CD1c-positive myeloid dendritic cell (primary cell): ENCODE measurements around the gene ADGRG6.

ENCODE experiments used
- DNase-seq: peaks from one replicate; pipeline ENCODE4 v3.0.0-alpha.2; 2016; ENCODE audit errors: extremely low spot score

The ADGRG6 gene

GRCh38 chr6:142374965-142375733 is 73.3 kb downstream of the ADGRG6 start:
- no peak for DNase-seq

DNA sequence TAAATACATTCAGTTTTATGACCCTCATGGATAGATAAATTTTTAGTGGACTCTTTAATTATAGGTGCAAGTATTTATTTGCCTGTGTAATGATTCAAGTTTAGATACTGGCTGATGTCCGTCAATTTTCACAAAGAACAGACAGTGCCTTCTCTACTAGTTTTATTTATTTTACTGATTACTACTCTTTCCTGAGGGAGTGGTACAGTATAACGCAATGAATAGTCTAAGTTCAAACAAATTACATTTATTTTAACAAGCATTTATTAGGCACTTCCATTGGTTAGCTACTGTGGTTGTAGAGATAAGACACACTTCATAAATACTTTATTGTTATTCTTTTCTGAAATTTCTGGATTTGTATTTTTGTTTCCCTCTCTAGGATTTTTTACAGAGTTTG is 74.3 kb downstream of the ADGRG6 start:
- no peak for DNase-seq

DNA sequence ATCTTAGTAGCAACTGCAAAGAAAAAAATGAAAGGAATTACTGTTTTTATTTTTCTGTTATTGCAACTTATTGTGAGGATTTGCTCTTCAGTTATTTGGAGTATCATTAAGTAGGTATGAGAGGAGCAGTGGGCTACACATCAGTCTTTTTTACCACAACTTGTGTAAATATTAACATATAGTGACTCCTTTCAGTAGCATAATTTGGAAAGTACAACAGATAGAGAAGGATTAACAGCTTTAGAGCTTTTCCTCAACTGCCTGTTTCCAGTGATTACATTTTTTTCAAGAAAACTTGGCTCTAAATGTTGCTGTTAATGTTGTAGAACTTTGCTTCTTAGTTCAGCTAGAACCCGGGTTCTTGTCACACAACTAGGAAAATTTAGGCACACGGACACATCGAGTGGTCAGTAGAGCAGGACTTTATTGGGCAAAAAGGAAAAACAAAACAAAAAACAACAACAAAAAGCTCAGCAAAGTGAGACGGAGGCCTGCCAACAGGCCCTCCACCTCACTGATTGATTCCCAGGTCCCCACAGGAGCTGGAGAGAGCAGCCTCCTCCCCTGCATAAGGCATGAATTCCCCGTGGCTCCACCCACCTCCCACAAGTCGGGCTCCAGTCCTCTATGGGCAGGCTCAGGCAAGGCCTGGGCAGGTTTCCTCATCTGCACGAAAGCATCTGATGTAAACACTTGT is 75.1 kb downstream of the ADGRG6 start:
- DNase-seq = no peak

DNA sequence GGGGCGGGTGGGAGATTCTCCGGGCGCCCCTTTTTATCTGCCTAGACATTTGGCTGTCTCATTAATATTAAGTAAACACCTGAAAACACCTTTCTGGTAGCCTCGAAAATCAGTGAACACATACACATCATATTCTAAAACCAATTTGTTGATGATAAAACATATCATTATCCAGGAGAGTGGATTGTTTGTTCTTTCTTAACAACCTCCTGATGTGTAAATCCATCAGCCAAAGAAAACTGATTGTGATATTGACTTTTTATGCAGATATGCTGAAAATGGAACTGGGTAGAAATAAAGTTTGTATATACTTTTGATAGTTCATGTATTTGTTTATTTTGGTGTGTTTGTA is 75.7 kb downstream of the ADGRG6 start:
- DNase-seq = no peak

DNA sequence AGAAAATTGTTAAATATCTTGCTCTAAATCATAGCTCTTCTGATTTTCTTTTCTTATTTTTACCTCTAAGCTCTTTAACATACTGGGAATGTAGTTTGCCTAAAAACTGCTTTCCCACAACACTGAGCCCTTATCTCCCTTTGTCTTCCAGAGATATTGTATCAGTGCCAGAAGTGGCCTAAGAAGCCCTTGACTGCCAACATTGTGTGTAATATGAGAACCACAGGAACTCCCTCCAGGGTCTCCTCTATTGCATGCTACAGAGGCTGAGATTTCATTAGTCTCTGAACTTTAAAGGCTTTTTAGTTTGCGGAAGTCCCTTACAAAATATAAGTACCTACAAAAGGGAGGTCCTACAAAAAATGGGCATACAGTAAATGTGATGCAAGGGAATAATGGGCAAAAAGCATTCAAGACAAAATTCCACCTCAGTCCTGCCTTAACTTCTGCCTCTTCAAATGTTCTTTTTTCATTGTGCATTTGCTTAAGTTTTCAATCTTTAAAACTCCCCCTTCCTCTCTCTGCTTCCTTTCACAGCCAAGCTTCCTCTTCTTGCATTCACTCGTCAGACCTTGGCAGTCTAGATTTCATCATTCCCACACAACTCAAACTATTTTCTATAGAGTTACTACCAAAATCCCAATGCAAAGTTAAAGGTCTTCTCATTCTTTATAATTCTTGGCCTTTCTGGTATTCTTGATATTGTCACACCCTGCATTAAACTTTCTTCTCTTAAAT is 76.5 kb downstream of the ADGRG6 start:
- peak; percentile 17 for DNase-seq

GRCh38 chr6:142380626-142381025 is 78.8 kb downstream of the ADGRG6 start:
- peak; percentile 34 for DNase-seq

GRCh38 chr6:142381181-142381580 is 79.4 kb downstream of the ADGRG6 start:
- no peak for DNase-seq

DNA sequence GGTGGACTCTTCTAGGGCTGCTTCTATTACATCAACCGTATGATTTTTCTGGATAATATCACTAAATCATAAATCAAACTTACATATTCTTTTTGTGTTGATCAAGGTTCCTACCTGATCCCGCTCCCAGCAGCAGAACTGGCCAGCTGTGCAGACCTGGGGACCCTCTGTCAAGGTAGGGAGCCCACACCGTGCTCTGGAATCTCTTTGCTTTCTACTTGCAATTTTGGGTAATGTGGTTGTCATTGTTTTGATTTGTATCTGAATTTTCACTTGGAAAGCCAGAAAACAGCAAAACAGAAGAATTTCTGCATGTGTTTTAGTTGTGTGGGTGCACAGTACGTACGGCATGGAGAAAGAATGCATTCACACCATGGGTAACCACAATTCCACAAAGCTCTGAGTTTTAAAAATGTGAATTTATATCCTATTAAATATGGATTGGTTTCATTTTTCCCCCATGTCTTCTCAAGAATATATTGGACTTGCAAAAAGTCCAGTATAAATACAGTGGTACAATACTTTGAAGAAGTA is 80.1 kb downstream of the ADGRG6 start:
- DNase-seq = no peak

GRCh38 chr6:142384519-142385254 is 82.9 kb downstream of the ADGRG6 start:
- DNase-seq = no peak

GRCh38 chr6:142385352-142385751 is 83.5 kb downstream of the ADGRG6 start:
- DNase-seq = no peak

- DNase-seq = no peak
Observed at GRCh38 chr6:142386657-142387056, 84.8 kb downstream of the ADGRG6 start.

- DNase-seq = peak; percentile 53
Observed at GRCh38 chr6:142387997-142388815, 86.4 kb downstream of the ADGRG6 start.

- no peak for DNase-seq
Observed at GRCh38 chr6:142395266-142395665, 93.5 kb downstream of the ADGRG6 start.

DNA sequence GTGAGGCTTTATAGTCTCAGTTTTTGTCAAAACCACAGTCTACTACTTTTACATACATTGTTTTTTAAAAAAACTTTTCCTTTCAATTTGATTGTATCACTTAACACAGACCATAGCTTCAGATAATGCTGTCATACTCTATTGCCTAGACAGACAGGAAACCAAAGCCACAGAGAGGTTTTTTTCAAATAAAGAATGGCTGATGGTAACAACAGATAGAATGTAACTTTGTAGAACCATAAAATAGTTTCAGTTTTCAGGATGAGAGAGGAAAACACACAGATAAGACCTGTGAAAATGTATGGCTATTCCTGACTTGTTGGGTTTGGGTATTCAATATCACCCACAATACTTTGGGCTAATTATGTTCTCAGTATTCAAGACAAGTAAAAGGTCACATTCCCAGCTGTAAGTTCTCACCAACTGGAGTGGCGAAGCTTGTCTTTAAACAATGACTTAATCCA is 94.0 kb downstream of the ADGRG6 start:
- DNase-seq = peak; percentile 29

- no peak for DNase-seq
Observed at GRCh38 chr6:142398353-142398752, 96.5 kb downstream of the ADGRG6 start.

GRCh38 chr6:142399739-142400138 is 97.9 kb downstream of the ADGRG6 start:
- no peak for DNase-seq

- no peak for DNase-seq
Observed at GRCh38 chr6:142400495-142400894, 98.7 kb downstream of the ADGRG6 start.

GRCh38 chr6:142401838-142402237 is 100.0 kb downstream of the ADGRG6 start:
- no peak for DNase-seq

DNA sequence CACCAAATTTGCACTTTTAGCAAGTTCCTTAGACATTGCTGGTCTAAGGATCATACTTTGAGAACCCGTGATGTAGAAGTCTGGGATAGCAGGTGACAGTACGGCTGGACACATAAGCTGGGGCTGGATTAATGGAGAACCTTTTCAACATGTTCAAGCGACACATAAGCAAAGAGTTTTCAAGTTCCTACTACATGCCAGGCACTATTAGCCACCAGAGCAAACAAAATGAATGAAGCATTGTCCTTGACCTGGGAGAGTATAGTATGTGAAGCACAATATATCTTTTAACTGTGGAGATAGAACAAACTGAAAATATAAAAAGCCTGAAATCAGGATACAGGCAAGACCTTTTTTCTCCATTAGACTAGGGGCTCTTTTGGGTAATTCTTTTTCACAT is 102.9 kb downstream of the ADGRG6 start:
- DNase-seq = no peak

- no peak for DNase-seq
Observed at GRCh38 chr6:142406131-142406530, 104.3 kb downstream of the ADGRG6 start.
